ENCODE data around the gene NMRK2.
"Not testable (repeated sequence)": the region's sequence is repeated elsewhere in the genome, so short reads cannot be mapped to it uniquely, and the experiment has no call there.

The NMRK2 gene

DNA sequence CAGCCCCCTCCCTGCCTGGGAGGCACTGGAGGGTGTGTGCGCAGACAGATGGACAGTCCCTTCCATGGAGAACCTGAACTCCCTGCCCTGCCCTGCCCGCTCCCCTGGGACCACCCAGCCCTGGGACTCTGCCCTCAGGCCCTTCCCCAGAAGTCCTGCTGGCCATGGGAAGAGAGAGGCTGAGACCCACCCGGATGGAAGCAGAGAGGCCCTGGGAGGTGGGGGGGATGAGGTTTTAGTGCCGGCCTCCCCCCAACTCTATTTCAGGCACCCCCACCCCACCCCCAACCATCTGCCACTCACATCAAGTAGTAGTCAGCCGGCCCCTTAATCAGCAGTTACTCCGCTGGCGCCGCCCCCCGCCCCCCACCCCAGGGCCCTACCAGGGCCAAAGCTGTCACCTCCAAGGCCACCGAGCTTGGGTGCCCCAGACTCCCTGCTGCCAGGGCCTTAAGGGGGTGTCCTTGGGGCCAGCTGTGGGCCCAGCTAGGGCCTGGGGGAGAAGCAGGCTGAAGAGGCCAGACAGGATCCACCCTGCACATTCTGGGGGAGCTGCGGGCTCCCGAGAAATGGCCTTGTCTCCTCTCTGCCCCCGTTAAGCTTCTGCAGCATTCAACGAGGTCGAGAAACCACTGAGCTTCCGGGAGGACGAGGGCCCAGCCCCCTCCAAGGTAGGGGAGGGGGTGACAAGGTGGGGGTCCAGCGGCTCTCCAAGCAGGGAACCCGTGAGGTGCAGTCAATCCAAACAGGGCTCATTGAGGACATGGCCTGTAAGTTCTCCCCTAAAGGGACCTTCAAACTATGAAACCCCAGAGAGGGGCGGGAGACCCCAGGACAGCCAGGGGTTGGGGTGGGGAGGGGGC is 17.4 kb downstream of the NMRK2 start:
- no peak overlapping the region for H3K4me3 ChIP-seq (ENCODE audit: low read depth, low read length)
- TF ChIP-seq, protein P1, sequence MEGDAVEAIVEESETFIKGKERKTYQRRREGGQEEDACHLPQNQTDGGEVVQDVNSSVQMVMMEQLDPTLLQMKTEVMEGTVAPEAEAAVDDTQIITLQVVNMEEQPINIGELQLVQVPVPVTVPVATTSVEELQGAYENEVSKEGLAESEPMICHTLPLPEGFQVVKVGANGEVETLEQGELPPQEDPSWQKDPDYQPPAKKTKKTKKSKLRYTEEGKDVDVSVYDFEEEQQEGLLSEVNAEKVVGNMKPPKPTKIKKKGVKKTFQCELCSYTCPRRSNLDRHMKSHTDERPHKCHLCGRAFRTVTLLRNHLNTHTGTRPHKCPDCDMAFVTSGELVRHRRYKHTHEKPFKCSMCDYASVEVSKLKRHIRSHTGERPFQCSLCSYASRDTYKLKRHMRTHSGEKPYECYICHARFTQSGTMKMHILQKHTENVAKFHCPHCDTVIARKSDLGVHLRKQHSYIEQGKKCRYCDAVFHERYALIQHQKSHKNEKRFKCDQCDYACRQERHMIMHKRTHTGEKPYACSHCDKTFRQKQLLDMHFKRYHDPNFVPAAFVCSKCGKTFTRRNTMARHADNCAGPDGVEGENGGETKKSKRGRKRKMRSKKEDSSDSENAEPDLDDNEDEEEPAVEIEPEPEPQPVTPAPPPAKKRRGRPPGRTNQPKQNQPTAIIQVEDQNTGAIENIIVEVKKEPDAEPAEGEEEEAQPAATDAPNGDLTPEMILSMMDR (IDR thresholded peaks at IDR 0.05; ENCODE audit: borderline replicate concordance, insufficient read depth, low read depth, low read length), result no peak

DNA sequence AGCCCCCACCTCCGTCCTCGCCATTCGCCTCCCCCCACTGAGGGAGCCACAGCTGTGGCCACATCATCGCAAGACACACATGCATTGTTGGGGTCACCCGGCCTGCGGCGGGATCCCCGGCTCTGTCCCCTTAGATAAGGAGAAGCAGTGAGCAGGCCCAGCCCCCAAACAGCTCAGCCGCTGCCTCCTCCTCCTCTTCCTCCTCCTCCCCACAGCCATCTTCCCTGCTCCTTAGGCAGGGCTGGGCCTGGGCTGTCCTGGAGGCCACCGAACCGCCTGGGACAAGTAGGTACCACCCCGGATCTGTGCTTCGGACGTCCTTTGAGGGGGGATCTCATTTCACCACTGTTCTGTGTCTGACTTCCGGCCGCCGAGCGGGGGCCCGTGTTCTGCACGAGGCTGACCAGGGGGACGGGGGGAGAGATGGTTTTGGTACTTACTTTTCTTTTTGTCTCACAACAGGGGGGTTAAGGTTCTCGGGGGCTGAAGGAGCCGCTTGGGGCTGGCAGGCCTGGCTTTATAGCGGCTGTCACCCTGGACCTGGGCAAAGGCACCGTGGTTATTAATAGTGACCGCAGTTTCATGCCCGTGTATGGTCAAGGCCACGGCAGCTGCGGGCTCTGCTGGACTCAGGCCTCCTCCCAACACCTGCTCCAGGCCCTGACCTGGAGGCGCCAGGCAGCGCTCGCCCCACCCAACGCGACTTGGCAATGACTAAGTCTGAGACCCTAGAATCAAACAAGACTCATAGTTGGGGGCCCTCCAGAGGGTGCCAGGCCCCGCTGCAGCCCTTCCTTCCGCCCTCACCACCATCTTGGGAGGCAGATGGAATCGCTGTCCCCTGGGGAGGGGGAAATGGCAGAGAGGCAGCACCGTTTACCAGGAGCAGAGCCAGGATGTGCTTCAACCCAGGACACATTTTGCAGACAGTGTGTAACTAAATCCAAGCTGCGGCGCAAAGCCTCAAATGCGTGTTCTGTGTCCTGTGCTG is 18.3 kb downstream of the NMRK2 start:
- TF ChIP-seq, protein P1 (IDR thresholded peaks at IDR 0.05; ENCODE audit: borderline replicate concordance, insufficient read depth, low read depth, low read length), result no peak
- H3K4me3 ChIP-seq (ENCODE audit: low read depth, low read length), result no peak overlapping the region

DNA sequence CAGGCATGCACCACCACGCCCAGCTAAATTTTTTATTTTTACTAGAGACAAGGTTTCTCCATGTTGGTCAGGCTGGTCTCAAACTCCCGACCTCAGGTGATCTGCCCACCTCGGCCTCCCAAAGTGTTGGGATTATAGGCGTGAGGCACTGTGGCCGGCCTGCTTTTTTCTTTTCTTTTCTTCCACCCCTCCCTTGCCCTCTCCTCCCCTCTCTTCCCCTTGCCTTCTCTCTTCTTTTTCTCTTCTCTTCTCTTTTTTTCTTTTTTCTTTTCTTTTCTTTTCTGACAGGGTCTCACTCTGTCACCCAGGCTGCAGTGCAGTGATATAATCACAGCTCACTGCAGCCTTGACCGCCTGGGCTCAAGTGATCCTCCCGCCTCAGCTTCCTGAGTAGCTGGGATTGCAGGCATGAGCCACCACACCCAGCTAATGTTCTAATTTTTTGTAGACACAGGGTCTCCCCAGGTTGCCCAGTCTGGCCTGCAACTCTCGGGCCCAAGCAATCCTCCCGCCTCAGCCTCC is 19.9 kb downstream of the NMRK2 start:
- H3K4me3 ChIP-seq (ENCODE audit: low read depth, low read length), result not testable (repeated sequence)

DNA sequence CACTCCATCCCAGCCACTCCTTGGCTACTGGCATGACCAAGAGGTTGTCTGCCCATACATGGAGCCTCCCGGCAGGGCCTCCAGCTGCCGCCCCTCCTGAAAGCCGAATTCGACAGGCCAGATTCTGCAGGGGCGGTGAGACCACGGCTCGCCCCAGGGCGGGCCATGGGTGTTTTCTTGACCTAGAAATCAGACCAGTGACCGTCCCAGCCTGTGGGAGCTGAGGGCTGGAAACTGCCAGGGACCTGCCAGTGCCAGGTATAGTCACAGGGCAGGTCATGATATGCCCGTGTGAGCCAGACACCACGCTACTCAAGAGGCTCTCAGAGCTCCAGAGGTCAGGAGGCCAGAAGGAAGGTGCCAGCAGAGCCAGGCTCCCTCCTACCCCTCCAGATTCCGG is 21.2 kb downstream of the NMRK2 start:
- no peak overlapping the region for H3K4me3 ChIP-seq (ENCODE audit: low read depth, low read length)
- TF ChIP-seq, protein P1 (IDR thresholded peaks at IDR 0.05; ENCODE audit: borderline replicate concordance, insufficient read depth, low read depth, low read length), result no peak

DNA sequence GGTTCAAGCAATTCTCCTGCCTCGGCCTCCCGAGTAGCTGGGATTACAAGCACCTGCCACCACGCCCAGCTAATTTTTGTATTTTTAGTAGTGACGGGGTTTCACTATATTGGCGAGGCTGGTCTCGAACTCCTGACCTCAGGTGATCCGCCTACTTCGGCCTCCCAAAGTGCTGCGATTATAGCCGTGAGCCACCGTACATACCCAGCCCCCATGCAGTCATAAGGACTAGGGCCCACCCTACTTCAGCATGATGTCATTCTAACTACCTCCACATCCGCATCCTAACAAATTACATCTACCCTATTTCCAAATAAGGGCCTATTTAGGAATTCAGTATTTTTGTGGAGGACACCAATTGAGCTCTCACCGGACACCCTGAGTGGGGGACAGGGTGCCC is 22.4 kb downstream of the NMRK2 start:
- not testable (repeated sequence) for H3K4me3 ChIP-seq (ENCODE audit: low read depth, low read length)

DNA sequence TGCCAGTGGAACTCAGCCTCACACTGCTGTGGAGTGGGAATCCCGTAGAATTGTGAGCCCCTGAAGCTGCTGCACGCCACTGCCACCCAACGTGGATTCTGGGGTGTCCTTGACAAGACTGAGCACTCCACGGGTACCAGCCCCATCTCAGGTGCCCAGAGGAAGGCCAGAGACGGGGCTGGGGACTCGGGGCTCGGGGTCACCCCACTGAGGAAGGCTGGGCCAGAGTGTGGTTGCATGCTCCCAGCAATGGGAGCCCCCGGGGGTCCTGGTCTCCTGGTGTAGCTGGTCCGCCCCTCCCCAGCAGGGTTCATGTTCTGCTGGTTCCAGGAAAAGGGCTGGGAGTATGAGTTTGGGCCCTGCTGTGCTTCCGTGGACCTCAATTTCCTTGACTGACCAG is 22.8 kb downstream of the NMRK2 start:
- H3K4me3 ChIP-seq (ENCODE audit: low read depth, low read length), result no peak overlapping the region
- TF ChIP-seq, protein P1 (IDR thresholded peaks at IDR 0.05; ENCODE audit: borderline replicate concordance, insufficient read depth, low read depth, low read length), result no peak

DNA sequence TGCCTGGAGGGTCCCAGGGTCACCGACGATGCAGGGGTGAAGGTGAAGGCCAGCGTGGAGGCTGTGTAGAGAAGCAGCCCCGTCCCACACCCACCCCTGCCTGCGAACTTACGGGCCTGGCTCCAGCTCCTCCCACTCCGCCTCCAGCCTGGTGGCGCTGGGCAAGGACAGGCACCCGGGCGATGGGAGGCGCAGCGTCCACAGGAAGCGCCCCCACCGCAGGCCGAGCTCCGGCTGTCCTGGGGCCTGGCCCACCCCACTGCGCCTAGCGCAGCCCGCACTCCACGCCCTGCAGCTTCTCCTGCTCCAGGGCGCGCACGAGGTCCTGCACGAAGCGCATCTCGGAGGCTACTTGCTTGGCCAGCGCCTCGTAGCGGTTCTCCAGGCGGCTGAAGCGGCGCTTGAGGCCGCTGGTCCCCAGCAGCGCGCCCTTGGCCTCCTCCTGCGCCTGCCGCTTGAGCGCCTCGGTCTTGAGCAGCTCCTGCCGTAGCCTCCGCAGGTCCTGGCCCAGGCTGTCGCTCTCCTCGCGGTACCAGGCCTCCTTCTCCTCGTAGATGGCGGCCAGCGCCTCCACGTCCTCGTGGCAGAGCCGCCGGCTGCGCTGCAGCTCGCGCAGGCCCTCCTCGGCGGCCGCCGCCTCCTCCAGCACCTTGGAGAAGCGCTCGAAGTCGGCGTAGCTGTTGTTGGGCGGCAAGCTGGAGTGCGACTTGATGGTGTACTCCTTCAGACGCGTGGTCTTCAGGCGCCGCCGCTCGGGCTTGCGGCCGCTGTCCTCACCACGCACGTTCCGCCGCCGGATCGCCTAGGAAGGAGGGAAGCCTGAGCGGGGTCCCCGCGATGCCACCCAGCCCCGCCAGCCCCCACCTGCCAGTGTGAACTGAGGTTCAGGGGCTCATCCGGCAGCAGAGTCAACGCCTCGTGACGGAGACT is 26.2 kb downstream of the NMRK2 start:
- no peak overlapping the region for H3K4me3 ChIP-seq (ENCODE audit: low read depth, low read length)
- TF ChIP-seq, protein P1 (IDR thresholded peaks at IDR 0.05; ENCODE audit: borderline replicate concordance, insufficient read depth, low read depth, low read length), result no peak

Data from GM12875 (cell line).